Uterus (tissue), 4 donors: Measurements from ENCODE around the gene KIF26B. TPM values are rescaled to one million over a fixed set of nuclear protein-coding genes. Genes with fewer than 3 reads are reported as not detected.

Source experiments
- DNase-seq, 2 donors: peaks; one replicate each; pipeline ENCODE4 v3.0.0-alpha.2; 2019 to 2020
- H3K27ac ChIP-seq, 2 donors: fragments of 200-600 bp; sonication (generic); 1 replicate in 1 of 2; 2 replicates in 1 of 2; pipeline ENCODE4 v1.5.1; 2016 to 2018
- H3K27me3 ChIP-seq, 2 donors: fragments of 200-600 bp; sonication (generic); one replicate each; pipeline ENCODE4 v1.5.1; 2018 to 2019; ENCODE audit warnings: control low read depth in 1 of 2
- H3K36me3 ChIP-seq, 2 donors: fragments of 200-600 bp; sonication (generic); one replicate each; pipeline ENCODE4 v1.5.1; 2019; ENCODE audit warnings: control low read depth in 1 of 2
- H3K4me1 ChIP-seq, 2 donors: fragments of 200-600 bp; sonication (generic); one replicate each; pipeline ENCODE4 v1.5.1; 2018 to 2019; ENCODE audit warnings: control low read depth in 1 of 2
- H3K4me3 ChIP-seq, 2 donors: fragments of 200-600 bp; sonication (generic); 1 replicate in 1 of 2; 2 replicates in 1 of 2; pipeline ENCODE4 v1.5.1; 2018 to 2019; ENCODE audit warnings: mild to moderate bottlenecking in 1 of 2
- H3K9me3 ChIP-seq, 2 donors: fragments of 200-600 bp; sonication (generic); one replicate each; pipeline ENCODE4 v1.5.1; 2019; ENCODE audit warnings: control low read depth in 1 of 2
- POLR2A ChIP-seq, 2 donors: fragments of 450-650 bp; IDR thresholded peaks; one replicate each; pipeline ENCODE4 v1.6.1; 2016; ENCODE audit warnings: antibody characterized with exemption in 2 of 2, mild to moderate bottlenecking in 1 of 2, moderate library complexity in 1 of 2
- intact Hi-C: fragments of 100-400 bp; cut with DNase I; formaldehyde crosslinking; loops from one replicate; pipeline ENCODE4 v1.15.1; 2023; ENCODE audit warnings: low total_unique reads
- total RNA-seq, 4 donors: library from RNA; depleted of rRNA in 3 of 4; stranded (reverse); fragments of >200 nt in 3 of 4; gene quantifications; one replicate each; pipeline versions ENCODE4 v1.1.0 to v1.2.4, GENCODE V29; 2014 to 2023
- TF ChIP-seq, protein P1 (sequence below), 4 experiments: fragments of 200-600 bp in 2 of 4; fragments of 450-650 bp in 2 of 4; sonication (generic) in 2 of 4; IDR thresholded peaks; one replicate each; pipeline ENCODE4 v1.5.1; 2016 to 2019; ENCODE audit warnings: antibody characterized with exemption in 4 of 4, mild to moderate bottlenecking in 2 of 4, moderate library complexity in 1 of 4
- donor health status: DM: yes; HTN: yes; CAD: no.

KIF26B gene
- total RNA-seq, 4 donors from 2014 or later = 0.27 to 17.4 (median 1.3) TPM; not detected in 1

DNA sequence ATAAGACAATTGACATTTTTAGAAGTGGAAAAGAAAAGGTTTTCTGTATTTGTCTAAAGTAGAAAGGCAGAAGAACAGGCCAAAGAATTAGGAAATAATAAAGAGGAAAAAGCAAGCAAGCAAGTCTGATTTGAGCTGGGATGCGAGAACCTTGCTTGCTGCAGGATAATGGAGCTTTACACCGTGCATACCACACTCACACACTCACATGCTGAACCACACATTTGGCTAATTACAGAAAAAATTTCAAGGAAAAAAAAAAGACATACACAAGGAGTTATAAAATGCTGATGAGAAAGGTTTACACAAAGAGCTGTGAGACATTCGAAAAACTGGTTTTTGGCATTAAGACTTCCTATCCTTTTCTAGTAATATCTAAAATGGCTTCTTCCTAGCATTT, 593.9 kb downstream of the KIF26B start:
- DNase-seq = no peak
- Histone ChIP-seq H3K4me3 (no peak overlapping the region), H3K4me1 (no peaks in the 10 kb centered on the region), H3K9me3 (no peaks in the 10 kb centered on the region), H3K27ac (no peak overlapping the region), H3K27me3 (no peaks in the 10 kb centered on the region), H3K36me3 (no peaks in the 10 kb centered on the region)
- intact Hi-C loops = no loop called here
- TF ChIP-seq, protein P1, sequence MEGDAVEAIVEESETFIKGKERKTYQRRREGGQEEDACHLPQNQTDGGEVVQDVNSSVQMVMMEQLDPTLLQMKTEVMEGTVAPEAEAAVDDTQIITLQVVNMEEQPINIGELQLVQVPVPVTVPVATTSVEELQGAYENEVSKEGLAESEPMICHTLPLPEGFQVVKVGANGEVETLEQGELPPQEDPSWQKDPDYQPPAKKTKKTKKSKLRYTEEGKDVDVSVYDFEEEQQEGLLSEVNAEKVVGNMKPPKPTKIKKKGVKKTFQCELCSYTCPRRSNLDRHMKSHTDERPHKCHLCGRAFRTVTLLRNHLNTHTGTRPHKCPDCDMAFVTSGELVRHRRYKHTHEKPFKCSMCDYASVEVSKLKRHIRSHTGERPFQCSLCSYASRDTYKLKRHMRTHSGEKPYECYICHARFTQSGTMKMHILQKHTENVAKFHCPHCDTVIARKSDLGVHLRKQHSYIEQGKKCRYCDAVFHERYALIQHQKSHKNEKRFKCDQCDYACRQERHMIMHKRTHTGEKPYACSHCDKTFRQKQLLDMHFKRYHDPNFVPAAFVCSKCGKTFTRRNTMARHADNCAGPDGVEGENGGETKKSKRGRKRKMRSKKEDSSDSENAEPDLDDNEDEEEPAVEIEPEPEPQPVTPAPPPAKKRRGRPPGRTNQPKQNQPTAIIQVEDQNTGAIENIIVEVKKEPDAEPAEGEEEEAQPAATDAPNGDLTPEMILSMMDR (IDR thresholded peaks at IDR 0.05) = no peak
- TF ChIP-seq POLR2A (IDR thresholded peaks at IDR 0.05) = no peak

DNA sequence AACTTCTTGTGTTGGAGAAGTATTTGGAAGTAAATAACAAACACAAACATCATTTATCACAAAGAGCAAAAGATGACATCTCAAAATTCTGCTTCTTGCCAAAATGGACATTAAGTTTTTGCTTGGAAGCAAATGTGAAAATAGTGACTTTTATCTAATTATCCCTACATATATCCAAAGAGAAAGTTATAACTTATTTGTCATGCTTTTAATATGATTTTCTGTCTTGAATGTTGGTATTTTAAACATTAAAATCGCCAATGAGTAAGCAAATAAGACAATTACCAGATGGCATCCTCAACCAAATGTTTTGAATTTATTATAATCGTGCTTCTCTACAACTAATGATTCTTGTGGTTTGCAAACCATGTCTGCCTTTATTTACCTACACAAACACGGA, 594.3 kb downstream of the KIF26B start:
- Histone ChIP-seq H3K9me3 (no peaks in the 10 kb centered on the region), H3K27ac (no peak overlapping the region), H3K36me3 (no peaks in the 10 kb centered on the region), H3K4me3 (no peak overlapping the region), H3K27me3 (no peaks in the 10 kb centered on the region), H3K4me1 (no peaks in the 10 kb centered on the region)
- intact Hi-C loops = no loop called here
- DNase-seq = no peak
- TF ChIP-seq POLR2A (IDR thresholded peaks at IDR 0.05) = no peak
- TF ChIP-seq, protein P1 (IDR thresholded peaks at IDR 0.05) = no peak

DNA sequence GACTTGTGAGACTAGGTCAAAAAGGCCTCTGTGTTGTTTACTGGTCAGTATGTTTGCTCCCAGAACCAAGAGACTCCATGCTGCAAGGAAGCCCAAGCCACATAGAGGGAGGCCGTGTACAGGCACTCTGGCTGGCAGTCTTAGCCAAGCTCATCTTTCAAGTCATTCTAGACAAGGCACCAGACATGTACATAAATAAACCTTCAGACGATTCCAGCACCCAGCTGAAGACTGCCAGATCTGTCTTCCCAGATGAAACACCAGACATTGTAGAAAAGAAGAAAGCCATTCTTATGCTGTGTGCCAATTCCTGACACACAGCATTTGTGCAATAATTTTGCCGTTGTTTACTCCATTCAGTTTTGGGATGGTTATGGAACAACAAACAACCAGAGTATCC, 595.5 kb downstream of the KIF26B start:
- Histone ChIP-seq H3K27me3 (no peaks in the 10 kb centered on the region), H3K4me3 (no peak overlapping the region), H3K27ac (no peak overlapping the region), H3K36me3 (no peaks in the 10 kb centered on the region), H3K4me1 (no peaks in the 10 kb centered on the region), H3K9me3 (no peaks in the 10 kb centered on the region)
- TF ChIP-seq POLR2A (IDR thresholded peaks at IDR 0.05) = no peak
- TF ChIP-seq, protein P1 (IDR thresholded peaks at IDR 0.05) = no peak
- no peak for DNase-seq
- intact Hi-C loops = no loop called here

DNA sequence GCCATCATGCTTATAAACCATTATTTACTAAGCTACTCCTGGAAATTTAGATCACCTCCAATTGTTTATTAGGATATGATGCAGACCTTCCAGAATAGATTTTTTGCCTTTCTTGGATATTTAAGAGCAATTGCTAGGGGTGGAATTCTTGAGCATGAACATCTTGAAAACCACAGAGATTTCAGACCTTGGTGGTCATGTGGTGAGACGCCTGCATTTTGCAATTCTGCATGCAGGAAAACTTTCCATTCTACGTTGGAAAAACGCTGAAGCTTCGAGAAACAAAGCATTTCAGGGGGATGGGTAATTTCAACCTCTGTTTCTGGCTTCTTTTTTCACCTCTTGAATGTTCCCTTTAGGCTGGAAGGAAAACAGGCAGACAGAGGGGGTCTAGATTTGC, 596.3 kb downstream of the KIF26B start:
- peaks cover 0 to 6% of the 10 kb centered on the region in 2 donors for H3K9me3 ChIP-seq
- no peak for TF ChIP-seq POLR2A (IDR thresholded peaks at IDR 0.05)
- TF ChIP-seq, protein P1 (IDR thresholded peaks at IDR 0.05) = no peak
- H3K36me3 ChIP-seq = no peaks in the 10 kb centered on the region
- no peak overlapping the region for H3K27ac ChIP-seq
- no peaks in the 10 kb centered on the region for H3K4me1 ChIP-seq
- intact Hi-C loops = no loop called here
- DNase-seq = no peak
- H3K27me3 ChIP-seq = no peaks in the 10 kb centered on the region
- no peak overlapping the region for H3K4me3 ChIP-seq

DNA sequence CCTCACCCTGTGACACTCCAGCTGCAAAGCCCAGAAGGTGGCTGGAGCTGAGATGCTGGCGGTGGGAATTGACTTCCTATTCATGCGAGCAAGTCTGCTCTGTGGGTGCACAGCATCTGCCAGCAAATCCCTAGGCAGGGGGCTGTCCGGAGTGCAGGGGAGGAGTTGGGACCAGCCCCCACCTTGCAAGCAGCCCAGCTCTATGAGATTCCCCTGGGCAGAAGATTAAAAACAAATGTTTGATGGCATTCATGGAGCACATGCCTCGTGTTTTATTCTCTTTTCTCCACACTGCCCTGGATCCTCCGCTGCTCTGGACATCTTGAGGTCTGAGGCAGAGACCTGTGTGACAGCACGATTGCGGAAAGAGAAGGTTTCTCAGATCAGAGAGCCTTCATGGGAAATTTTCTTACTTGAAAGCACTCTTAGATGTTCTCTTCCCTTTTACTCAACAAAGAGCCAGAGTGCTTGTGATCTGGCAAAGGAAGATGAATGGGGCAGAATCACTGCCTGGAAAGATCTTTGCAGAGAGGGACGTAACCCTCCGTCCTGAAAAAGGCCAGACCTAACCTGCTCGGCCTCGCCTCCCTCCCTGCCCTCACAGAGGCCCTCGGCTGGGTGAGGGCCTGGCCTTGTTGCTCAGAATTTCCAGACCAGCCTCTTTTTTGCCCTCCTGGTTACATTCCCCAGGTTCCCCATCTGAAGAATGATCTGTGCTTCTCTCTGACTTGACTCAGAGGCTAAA, 597.1 kb downstream of the KIF26B start:
- DNase-seq = no peak
- no peak overlapping the region for H3K4me3 ChIP-seq
- no peak overlapping the region for H3K27ac ChIP-seq
- H3K36me3 ChIP-seq = no peaks in the 10 kb centered on the region
- H3K9me3 ChIP-seq = peaks cover 0 to 11% of the 10 kb centered on the region in 2 donors
- no peaks in the 10 kb centered on the region for H3K4me1 ChIP-seq
- TF ChIP-seq POLR2A (IDR thresholded peaks at IDR 0.05) = no peak
- TF ChIP-seq, protein P1 (IDR thresholded peaks at IDR 0.05) = no peak
- no peaks in the 10 kb centered on the region for H3K27me3 ChIP-seq
- intact Hi-C loops = no loop called here
